Left ventricle myocardium inferior (tissue), 1 donor: ENCODE data around the gene WRAP73. TPM values are rescaled to one million over a fixed set of nuclear protein-coding genes. Genes with fewer than 3 reads are reported as not detected.

ENCODE experiments used
- DNase-seq: peaks from one replicate; pipeline ENCODE4 v3.0.0-alpha.2; 2020
- H3K27ac ChIP-seq: fragments of 200-600 bp; replicated peaks from 2 replicates; pipeline ENCODE4 v1.8.0; 2021
- H3K27me3 ChIP-seq: fragments of 200-600 bp; 2 replicates; pipeline ENCODE4 v1.8.0; 2021; ENCODE audit warnings: low read depth
- H3K36me3 ChIP-seq: fragments of 200-600 bp; 2 replicates; pipeline ENCODE4 v1.8.0; 2021
- H3K4me1 ChIP-seq: fragments of 200-600 bp; 2 replicates; pipeline ENCODE4 v1.8.0; 2021
- H3K4me3 ChIP-seq: fragments of 200-600 bp; 2 replicates; pipeline ENCODE4 v1.8.0; 2021; ENCODE audit warnings: mild to moderate bottlenecking, moderate library complexity
- H3K9me3 ChIP-seq: fragments of 200-600 bp; replicated peaks from 2 replicates; pipeline ENCODE4 v1.8.0; 2021
- CTCF ChIP-seq: fragments of 200-600 bp; IDR thresholded peaks from 2 replicates; pipeline ENCODE4 v1.8.0; 2021; ENCODE audit warnings: antibody characterized with exemption, mild to moderate bottlenecking, borderline replicate concordance
- intact Hi-C: fragments of 100-400 bp; cut with micrococcal nuclease; formaldehyde crosslinking; loops from one replicate; pipeline ENCODE4 v1.11.0; 2022
- total RNA-seq: library from RNA; stranded (reverse); fragmentation: NEBNext Ultra II Directional; extraction: Animal tissue kit (Norgen Biotek cat#: 25700); gene quantifications from one replicate; pipeline ENCODE4 v1.2.1, GENCODE V29; 2021
- donor health status: DM: no; HTN: yes; CAD: no; lungs with severe emphysema.

The WRAP73 gene
- total RNA-seq, 1 donor from 2014 or later: 12.7 TPM

- H3K27me3 ChIP-seq: peaks cover 92% of the 10 kb centered on the region
- H3K36me3 ChIP-seq: no peaks in the 10 kb centered on the region
- peaks cover 18% of the 10 kb centered on the region for H3K4me1 ChIP-seq
- intact Hi-C loops: no loop called here
- no peak within 1 kb of the TSS for H3K27ac ChIP-seq
- TF ChIP-seq CTCF: no peak
- peak within 1 kb of the TSS; percentile 60 for H3K4me3 ChIP-seq
- DNase-seq: peak; percentile 49
- no peaks in the 10 kb centered on the region for H3K9me3 ChIP-seq
These were observed 38.5 kb downstream of the WRAP73 start, which contains the start of gene MEGF6 for GRCh38 chr1:3611170-3612019. Gene MEGF6 (minus strand): TSS chr1:3611508. CDS start chr1:3611268, 240 bp downstream.

GRCh38 chr1:3610527-3611169, 39.3 kb downstream of the WRAP73 start:
- DNase-seq: no peak
- Histone ChIP-seq H3K9me3 (no peaks in the 10 kb centered on the region), H3K36me3 (no peaks in the 10 kb centered on the region), H3K27me3 (peaks cover 95% of the 10 kb centered on the region), H3K27ac (no peak overlapping the region), H3K4me1 (peaks cover 18% of the 10 kb centered on the region), H3K4me3 (peak overlapping the region; percentile 60)
- intact Hi-C loops: no loop called here
- TF ChIP-seq CTCF: no peak

GRCh38 chr1:3609769-3610526, 40.0 kb downstream of the WRAP73 start:
- H3K36me3 ChIP-seq: no peaks in the 10 kb centered on the region
- peak overlapping the region; percentile 60 for H3K4me3 ChIP-seq
- H3K9me3 ChIP-seq: no peaks in the 10 kb centered on the region
- H3K27ac ChIP-seq: no peak overlapping the region
- TF ChIP-seq CTCF: no peak
- intact Hi-C loops: no loop called here
- H3K27me3 ChIP-seq: peaks cover 92% of the 10 kb centered on the region
- DNase-seq: no peak
- peaks cover 18% of the 10 kb centered on the region for H3K4me1 ChIP-seq

GRCh38 chr1:3609016-3609768, 40.7 kb downstream of the WRAP73 start:
- intact Hi-C loops: no loop called here
- DNase-seq: no peak
- Histone ChIP-seq H3K9me3 (no peaks in the 10 kb centered on the region), H3K27ac (no peak overlapping the region), H3K4me1 (peaks cover 18% of the 10 kb centered on the region), H3K27me3 (peaks cover 92% of the 10 kb centered on the region), H3K36me3 (no peaks in the 10 kb centered on the region), H3K4me3 (no peak overlapping the region)
- TF ChIP-seq CTCF: no peak

- H3K27ac ChIP-seq: no peak overlapping the region
- intact Hi-C loops: no loop called here
- no peaks in the 10 kb centered on the region for H3K9me3 ChIP-seq
- no peak for TF ChIP-seq CTCF
- no peak overlapping the region for H3K4me3 ChIP-seq
- peaks cover 18% of the 10 kb centered on the region for H3K4me1 ChIP-seq
- DNase-seq: no peak
- no peaks in the 10 kb centered on the region for H3K36me3 ChIP-seq
- H3K27me3 ChIP-seq: peaks cover 85% of the 10 kb centered on the region
These were observed 41.7 kb downstream of the WRAP73 start for GRCh38 chr1:3608154-3608553.
